SH-SY5Y (cell line): ENCODE results near the gene AFP.

Experiments used
- GATA2 ChIP-seq: IDR thresholded peaks from 2 replicates; pipeline ENCODE4 v1.6.1; 2011; ENCODE audit warnings: mild to moderate bottlenecking, low read depth, low read length
- GATA3 ChIP-seq: IDR thresholded peaks from 2 replicates; pipeline ENCODE4 v1.6.1; 2011; ENCODE audit warnings: low read depth, mild to moderate bottlenecking, low read length, moderate library complexity

GRCh38 chr4:73460913-73461522 is 25.0 kb downstream of the AFP start:
- TF ChIP-seq GATA2 (no peak), GATA3 (no peak)
